H9 (cell line): ENCODE measurements around the gene TNFRSF19. TPM values are rescaled to one million over a fixed set of nuclear protein-coding genes. Genes with fewer than 3 reads are reported as not detected.

Source experiments
- DNase-seq: peaks from one replicate; pipeline ENCODE4 v3.0.0-alpha.2; 2017
- H2AFZ ChIP-seq: one replicate; pipeline ENCODE4 v1.6.1; 2013; ENCODE audit warnings: mild to moderate bottlenecking, low read length, control low read depth, moderate library complexity
- H2AK5ac ChIP-seq: 2 replicates; pipeline ENCODE4 v1.6.1; 2013; ENCODE audit warnings: low read length, control low read depth, mixed read lengths; ENCODE audit not compliant: insufficient read length
- H2BK120ac ChIP-seq: one replicate; pipeline ENCODE4 v1.6.1; 2013; ENCODE audit warnings: low read depth, mild to moderate bottlenecking, low read length, control low read depth, inconsistent platforms; ENCODE audit not compliant: poor library complexity, severe bottlenecking
- H2BK12ac ChIP-seq: 2 replicates; pipeline ENCODE4 v1.6.1; 2013; ENCODE audit warnings: low read length, control low read depth, mixed read lengths, low read depth; ENCODE audit not compliant: insufficient read length
- H2BK15ac ChIP-seq: 2 replicates; pipeline ENCODE4 v1.6.1; 2013; ENCODE audit warnings: low read depth, low read length, control low read depth
- H2BK20ac ChIP-seq: one replicate; pipeline ENCODE4 v1.6.1; 2013; ENCODE audit warnings: low read depth, mild to moderate bottlenecking, low read length, control low read depth, inconsistent platforms; ENCODE audit not compliant: poor library complexity, severe bottlenecking
- H2BK5ac ChIP-seq: 2 replicates; pipeline ENCODE4 v1.6.1; 2013; ENCODE audit warnings: low read length, control low read depth, mixed read lengths; ENCODE audit not compliant: insufficient read length
- H3K14ac ChIP-seq: 2 replicates; pipeline ENCODE4 v1.6.1; 2013; ENCODE audit warnings: low read length, control low read depth; ENCODE audit not compliant: insufficient read depth
- H3K18ac ChIP-seq: 2 replicates; pipeline ENCODE4 v1.6.1; 2013; ENCODE audit warnings: low read depth, mild to moderate bottlenecking, mixed read lengths, low read length, control low read depth; ENCODE audit not compliant: insufficient read length
- H3K23ac ChIP-seq: 2 replicates; pipeline ENCODE4 v1.6.1; 2013; ENCODE audit warnings: low read length, control low read depth, mixed read lengths, low read depth; ENCODE audit not compliant: insufficient read length
- H3K23me2 ChIP-seq: 2 replicates; pipeline ENCODE4 v1.6.1; 2013; ENCODE audit warnings: low read depth, mild to moderate bottlenecking, mixed read lengths, low read length, control low read depth; ENCODE audit not compliant: insufficient read length, poor library complexity, severe bottlenecking
- H3K27ac ChIP-seq: 2 replicates; pipeline ENCODE4 v1.5.1; 2013; ENCODE audit warnings: low read length, control low read depth, mixed read lengths, low read depth; ENCODE audit not compliant: insufficient read length
- H3K27me3 ChIP-seq: 2 replicates; pipeline ENCODE4 v1.6.1; 2013; ENCODE audit warnings: low read length, control low read depth, inconsistent platforms; ENCODE audit not compliant: insufficient read depth
- H3K4ac ChIP-seq: 2 replicates; pipeline ENCODE4 v1.6.1; 2013; ENCODE audit warnings: low read depth, mild to moderate bottlenecking, control low read depth, inconsistent platforms, low read length, moderate library complexity
- H3K4me1 ChIP-seq: 2 replicates; pipeline ENCODE4 v1.6.1; 2013; ENCODE audit warnings: low read length, control low read depth, inconsistent platforms; ENCODE audit not compliant: insufficient read depth
- H3K4me2 ChIP-seq: 2 replicates; pipeline ENCODE4 v1.6.1; 2013; ENCODE audit warnings: low read length, control low read depth, mixed read lengths; ENCODE audit not compliant: insufficient read length, insufficient read depth
- H3K56ac ChIP-seq: 2 replicates; pipeline ENCODE4 v1.6.1; 2013; ENCODE audit warnings: low read depth, mild to moderate bottlenecking, mixed read lengths, low read length, control low read depth; ENCODE audit not compliant: insufficient read length
- H3K79me1 ChIP-seq: 2 replicates; pipeline ENCODE4 v1.6.1; 2013; ENCODE audit warnings: low read depth, mild to moderate bottlenecking, moderate library complexity, low read length, control low read depth, inconsistent platforms; ENCODE audit not compliant: insufficient read depth, poor library complexity, severe bottlenecking
- H3K79me2 ChIP-seq: 2 replicates; pipeline ENCODE4 v1.6.1; 2013; ENCODE audit warnings: low read length, control low read depth, inconsistent platforms; ENCODE audit not compliant: insufficient read depth
- H3K9ac ChIP-seq: 2 replicates; pipeline ENCODE4 v1.6.1; 2013; ENCODE audit warnings: low read length, control low read depth, mixed read lengths; ENCODE audit not compliant: insufficient read length; ENCODE audit errors: extremely low read depth
- H3K9me3 ChIP-seq: one replicate; pipeline ENCODE4 v1.6.1; 2013; ENCODE audit warnings: low read depth, low read length, inconsistent platforms; ENCODE audit not compliant: control insufficient read depth
- H3T11ph ChIP-seq: one replicate; pipeline ENCODE4 v1.6.1; 2013; ENCODE audit warnings: mild to moderate bottlenecking, low read length, control low read depth, inconsistent platforms
- H4K20me1 ChIP-seq: one replicate; pipeline ENCODE4 v1.6.1; 2013; ENCODE audit not compliant: control insufficient read depth, insufficient read length, insufficient read depth
- H4K5ac ChIP-seq: 2 replicates; pipeline ENCODE4 v1.6.1; 2013; ENCODE audit warnings: low read depth, mild to moderate bottlenecking, mixed read lengths, low read length, control low read depth; ENCODE audit not compliant: insufficient read length
- H4K8ac ChIP-seq: replicated peaks from 2 replicates; pipeline ENCODE4 v1.6.1; 2013; ENCODE audit warnings: low read length, control low read depth, mixed read lengths, low read depth; ENCODE audit not compliant: insufficient read length
- H4K91ac ChIP-seq: 2 replicates; pipeline ENCODE4 v1.6.1; 2013; ENCODE audit warnings: low read depth, mild to moderate bottlenecking, moderate library complexity, mixed read lengths, low read length, control low read depth; ENCODE audit not compliant: insufficient read length
- H3K27ac Mint-ChIP-seq, 3 experiments: 2 replicates in 2 of 3; 3 replicates in 1 of 3; pipeline ENCODE4 v1.8.0; 2020 to 2021; ENCODE audit warnings: mixed read lengths in 3 of 3, mild to moderate bottlenecking in 1 of 3, moderate library complexity in 1 of 3
- H3K27me3 Mint-ChIP-seq: 2 replicates; pipeline ENCODE4 v1.8.0; 2021; ENCODE audit warnings: low read depth, mild to moderate bottlenecking, moderate library complexity, mixed read lengths
- H3K36me3 Mint-ChIP-seq, 3 experiments: 2 replicates in 2 of 3; 3 replicates in 1 of 3; pipeline ENCODE4 v1.8.0; 2020 to 2021; ENCODE audit warnings: low read depth in 3 of 3, mixed read lengths in 3 of 3; ENCODE audit not compliant: insufficient read depth in 1 of 3
- H3K4me1 Mint-ChIP-seq, 2 experiments: 2 replicates each; pipeline ENCODE4 v1.8.0; 2020; ENCODE audit warnings: mixed read lengths in 2 of 2
- H3K4me3 Mint-ChIP-seq, 2 experiments: 2 replicates in 1 of 2; 3 replicates in 1 of 2; pipeline ENCODE4 v1.8.0; 2020 to 2021; ENCODE audit warnings: mild to moderate bottlenecking in 2 of 2, mixed read lengths in 2 of 2, moderate library complexity in 1 of 2
- H3K9me3 Mint-ChIP-seq, 2 experiments: 2 replicates in 1 of 2; 3 replicates in 1 of 2; pipeline ENCODE4 v1.8.0; 2020; ENCODE audit warnings: mild to moderate bottlenecking in 2 of 2, mixed read lengths in 2 of 2, moderate library complexity in 1 of 2
- CTCF ChIP-seq: fragments of 200-600 bp; sonication (generic); conservative IDR thresholded peaks from 3 replicates; pipeline ENCODE4 v1.8.0; 2021; ENCODE audit warnings: antibody characterized with exemption, mild to moderate bottlenecking
- WGBS: extraction: QIAGEN DNeasy Blood & Tissue Kit; methylation state at CpG from one replicate; pipeline ENCODE4 v1.1.7; 2013; ENCODE audit warnings: missing lambda C conversion rate, low lambda C conversion rate, mixed read lengths; ENCODE audit not compliant: insufficient read length; ENCODE audit errors: extremely low coverage; 5-methylcytosine and 5-hydroxymethylcytosine counted together
- total RNA-seq: library from RNA; stranded (reverse); gene quantifications from 2 replicates; pipeline ENCODE4 v1.2.1, GENCODE V29; 2021

Gene TNFRSF19
- total RNA-seq, 1 experiment from 2014 or later = 2.7 TPM

GRCh38 chr13:23636360-23636759, 66.1 kb downstream of the TNFRSF19 start:
- Histone ChIP-seq H4K5ac (no peak overlapping the region), H2BK15ac (no peak overlapping the region), H4K20me1 (no peaks in the 10 kb centered on the region), H3K27ac (no peak overlapping the region), H3K27me3 (no peaks in the 10 kb centered on the region), H4K91ac (no peak overlapping the region), H4K8ac (no peak overlapping the region), H3K9ac (no peak overlapping the region), H3K4ac (no peak overlapping the region), H3K79me1 (no peaks in the 10 kb centered on the region), H2AFZ (no peak overlapping the region), H3T11ph (no peak overlapping the region), H3K56ac (no peak overlapping the region), H3K4me1 (peaks cover 5% of the 10 kb centered on the region), H3K79me2 (no peaks in the 10 kb centered on the region), H3K9me3 (no peaks in the 10 kb centered on the region), H3K14ac (no peak overlapping the region), H2BK120ac (no peak overlapping the region), H3K4me2 (no peak overlapping the region), H3K18ac (no peak overlapping the region), H2AK5ac (no peak overlapping the region), H2BK5ac (no peak overlapping the region), H3K23me2 (no peaks in the 10 kb centered on the region), H3K23ac (no peak overlapping the region), H2BK12ac (no peak overlapping the region), H2BK20ac (no peak overlapping the region)
- H3K36me3 Mint-ChIP-seq = no peaks in the 10 kb centered on the region
- no peak for TF ChIP-seq CTCF
- H3K27ac Mint-ChIP-seq = peak overlapping the region; percentile 28 to 39 (median 30); a peak in 2 of 7 replicates
- peaks cover 57 to 76% of the 10 kb centered on the region in 2 experiments for H3K4me1 Mint-ChIP-seq
- no peak overlapping the region for H3K4me3 Mint-ChIP-seq
- H3K27me3 Mint-ChIP-seq = peaks cover 1% of the 10 kb centered on the region
- DNase-seq = no peak
- H3K9me3 Mint-ChIP-seq = no peaks in the 10 kb centered on the region
- no CpG with 5 or more reads among the region's 6 CpGs for WGBS
